K562 (cell line): ENCODE results near the gene NUCKS1. TPM values are rescaled to one million over a fixed set of nuclear protein-coding genes. Genes with fewer than 3 reads are reported as not detected.

Experiments used
- ATAC-seq: fragments of 200-7000 bp; cut with Tn5 transposase; 3 replicates; pipeline ENCODE4 v1.9.1; 2020; ENCODE audit warnings: moderate library complexity
- BruUV-seq: library from RNA; stranded (reverse); fragments of 400-500 nt; replicated peaks from 2 replicates; lab custom pipeline; 2021; lab: Mats Ljungman, UMichigan
- CTCF ChIA-PET: fragments of 300-600 bp; formaldehyde crosslinking; extraction: SDS; loops from one replicate; lab custom pipeline; 2021; ENCODE audit warnings: low intra/inter-chr PET ratio; lab: Yijun Ruan, JAX
- POLR2A ChIA-PET: fragments of 300-600, 350-650 bp; sonication (Branson Sonifier 250); formaldehyde crosslinking; extraction: SDS; loops from one replicate; lab custom pipeline; 2021; ENCODE audit warnings: antibody characterized with exemption, inconsistent platforms; lab: Yijun Ruan, JAX
- DNase-seq, 4 experiments: peaks; one replicate each; pipeline versions ENCODE4 v3.0.0 to v3.0.0-alpha.2; 2011 to 2018; ENCODE audit warnings: low spot score in 3 of 4, mixed read lengths in 3 of 4; ENCODE audit errors: extremely low read depth in 1 of 4
- FAIRE-seq: peaks from 2 replicates; lab custom pipeline; 2011; peaks lifted over from hg19 to GRCh38; lab: Jason Lieb, UNC
- H2AFZ ChIP-seq: 2 replicates; pipeline ENCODE4 v1.6.0; 2011; ENCODE audit warnings: low read depth, low read length, control low read depth, inconsistent platforms
- H3K27ac ChIP-seq: fragments of 200-600 bp; 3 replicates; pipeline ENCODE4 v1.8.0; 2011; ENCODE audit warnings: low read depth, mild to moderate bottlenecking, control low read depth, inconsistent platforms, low read length, moderate library complexity, mixed read lengths; ENCODE audit errors: extremely low read depth
- H3K27me3 ChIP-seq, 2 experiments: fragments of 300-600 bp in 1 of 2; 2 replicates in 1 of 2; 3 replicates in 1 of 2; pipeline versions ENCODE4 v1.6.0 to v1.8.0; 2011; ENCODE audit warnings: inconsistent platforms in 2 of 2, low read length in 2 of 2, mild to moderate bottlenecking in 1 of 2, mixed read lengths in 1 of 2, moderate library complexity in 1 of 2; ENCODE audit not compliant: control insufficient read depth in 2 of 2, insufficient read depth in 2 of 2
- H3K36me3 ChIP-seq: fragments of 300-600 bp; 3 replicates; pipeline ENCODE4 v1.8.0; 2011; ENCODE audit warnings: mild to moderate bottlenecking, low read length, inconsistent platforms; ENCODE audit not compliant: control insufficient read depth, insufficient read depth
- H3K4me1 ChIP-seq, 2 experiments: fragments of 200-600 bp in 1 of 2; replicated peaks in 1 of 2; 2 replicates in 1 of 2; 3 replicates in 1 of 2; pipeline versions ENCODE4 v1.5.1 to v1.8.0; 2011; ENCODE audit warnings: inconsistent platforms in 2 of 2, low read length in 2 of 2, mild to moderate bottlenecking in 1 of 2, mixed read lengths in 1 of 2, moderate library complexity in 1 of 2; ENCODE audit not compliant: control insufficient read depth in 2 of 2, insufficient read depth in 2 of 2
- H3K4me2 ChIP-seq: 2 replicates; pipeline ENCODE4 v1.6.1; 2011; ENCODE audit warnings: low read length, control low read depth, inconsistent platforms, mixed read lengths; ENCODE audit not compliant: insufficient read depth
- H3K4me3 ChIP-seq: fragments of 200-600 bp; sonication (generic), shearing (Covaris generic); 2 replicates; pipeline ENCODE4 v1.5.1; 2016; ENCODE audit warnings: control low read depth, inconsistent platforms
- H3K79me2 ChIP-seq: fragments of 200-600 bp; 3 replicates; pipeline ENCODE4 v1.8.0; 2011; ENCODE audit warnings: low read length, inconsistent platforms; ENCODE audit not compliant: control insufficient read depth, insufficient read depth
- H3K9ac ChIP-seq, 2 experiments: 2 replicates each; pipeline versions ENCODE4 v1.6.0 to v1.6.1; 2011; ENCODE audit warnings: low read depth in 2 of 2, low read length in 2 of 2, control low read depth in 1 of 2, inconsistent platforms in 1 of 2, mild to moderate bottlenecking in 1 of 2, mixed read lengths in 1 of 2; ENCODE audit not compliant: insufficient read depth in 1 of 2
- H3K9me1 ChIP-seq: one replicate; pipeline ENCODE4 v1.6.0; 2011; ENCODE audit warnings: inconsistent platforms, mild to moderate bottlenecking, low read length, moderate library complexity; ENCODE audit not compliant: control insufficient read depth, insufficient read depth
- H3K9me3 ChIP-seq: replicated peaks from 2 replicates; pipeline ENCODE4 v1.5.1; 2011; ENCODE audit warnings: low read depth, low read length, inconsistent platforms; ENCODE audit not compliant: control insufficient read depth, insufficient read depth
- H4K20me1 ChIP-seq: replicated peaks from 2 replicates; pipeline ENCODE4 v1.6.1; 2011; ENCODE audit warnings: low read length, inconsistent platforms, mixed read lengths; ENCODE audit not compliant: control insufficient read depth, insufficient read depth
- ARHGAP35 ChIP-seq: fragments of 450-650 bp; IDR thresholded peaks from 2 replicates; pipeline ENCODE4 v1.6.1; 2018; ENCODE audit not compliant: partially characterized antibody
- FOXA3 ChIP-seq, 2 experiments: fragments of 450-650 bp in 1 of 2; sonication (generic) in 1 of 2; formaldehyde crosslinking; IDR thresholded peaks in 1 of 2; conservative IDR thresholded peaks in 1 of 2; 2 replicates each; pipeline versions ENCODE4 v1.4.0 to v1.8.0; 2020 to 2022; ENCODE audit warnings: mild to moderate bottlenecking in 2 of 2, missing genetic modification reagents in 1 of 2
- HIVEP1 ChIP-seq: fragments of 250-450 bp; sonication (Bioruptor Pico); IDR thresholded peaks from 2 replicates; pipeline ENCODE4 v1.4.0; 2020; ENCODE audit warnings: mild to moderate bottlenecking
- SAFB ChIP-seq: fragments of 200-400 bp; formaldehyde crosslinking; IDR thresholded peaks from 2 replicates; pipeline ENCODE4 v1.6.1; 2017; ENCODE audit warnings: low read depth, low read length, borderline replicate concordance
- YY1 ChIP-seq, 3 experiments: IDR thresholded peaks; 2 replicates each; pipeline ENCODE4 v1.6.1; 2011; ENCODE audit warnings: low read length in 2 of 3, mild to moderate bottlenecking in 2 of 3, moderate library complexity in 2 of 3, borderline replicate concordance in 1 of 3, control low read depth in 1 of 3, low read depth in 1 of 3; ENCODE audit not compliant: insufficient read depth in 3 of 3, insufficient replicate concordance in 2 of 3, control insufficient read depth in 1 of 3, insufficient read length in 1 of 3; ENCODE audit errors: extremely low read depth in 1 of 3
- WGBS: fragments of 100-300 bp; shearing (Covaris generic); methylation state at CpG from one replicate; pipeline ENCODE4 v1.1.6; 2016; ENCODE audit warnings: low coverage, mixed read lengths; ENCODE audit not compliant: insufficient coverage; ENCODE audit errors: missing lambda C conversion rate; 5-methylcytosine and 5-hydroxymethylcytosine counted together
- in situ Hi-C: fragments of 300-500 bp; cut with MboI; formaldehyde crosslinking; loops from 4 replicates; pipeline ENCODE4 v1.15.0; 2018; ENCODE audit warnings: inconsistent platforms, mixed read lengths
- intact Hi-C: fragments of 100-400 bp; cut with micrococcal nuclease; formaldehyde crosslinking; loops from 2 replicates; pipeline ENCODE4 v1.14.2; 2022
- polyA plus RNA-seq, 8 experiments: library from polyadenylated mRNA; depleted of rRNA in 4 of 8; stranded (reverse) in 5 of 8; unstranded in 3 of 8; fragments of >200 nt; fragmentation: Nextera tagmentation in 2 of 8; fragmentation: Illumina TruSeq in 1 of 8; extraction: Ambion mirVana in 2 of 8; extraction: Trizol in 1 of 8; gene quantifications; 2 replicates each; pipeline versions ENCODE4 v1.2.1 to v1.2.3, GENCODE V29; 2011 to 2014; ENCODE audit warnings: inconsistent platforms in 1 of 8, missing spikeins in 1 of 8
- total RNA-seq, 7 experiments: library from RNA; depleted of rRNA in 6 of 7; stranded (reverse); fragments of >200 nt in 6 of 7; fragmentation: Illumina TruSeq in 2 of 7; extraction: Trizol in 2 of 7; gene quantifications; 2 replicates each; pipeline versions ENCODE4 v1.2.1 to v1.2.3, GENCODE V29; 2011 to 2021; ENCODE audit warnings: low replicate concordance in 1 of 7

The NUCKS1 gene
- total and polyA plus RNA-seq, 9 of the 15 experiments (the other 6 are each of a cell fraction or from before 2014, with no cell fraction given): 66.7 to 244 (median 149) TPM

DNA sequence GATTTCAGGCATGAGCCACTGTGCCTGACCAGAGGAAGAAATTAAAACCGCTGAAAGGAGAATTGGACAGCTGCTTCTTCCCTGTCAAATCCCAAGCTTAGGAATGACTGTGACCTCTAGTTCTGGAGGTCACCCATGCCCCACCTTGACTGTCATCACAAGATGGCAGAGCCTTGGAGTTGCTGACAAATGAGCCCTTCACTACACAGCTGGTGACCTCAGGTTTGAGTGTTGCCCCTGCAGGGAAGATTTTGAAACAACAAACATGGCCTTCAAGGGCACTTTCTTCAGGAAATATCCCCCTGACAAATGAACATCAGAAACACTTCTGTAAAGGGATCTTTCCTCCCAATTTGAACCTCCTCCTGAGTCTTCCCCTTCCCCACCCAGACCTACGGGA lies 62.7 kb downstream of the NUCKS1 start:
- H2AFZ ChIP-seq: no peak overlapping the region
- TF ChIP-seq YY1 (IDR thresholded peaks at IDR 0.05; ENCODE audit: borderline replicate concordance in 1 of 3, control insufficient read depth in 1 of 3, extremely low read depth in 1 of 3, insufficient read depth in 3 of 3, insufficient read length in 1 of 3, insufficient replicate concordance in 2 of 3, low read depth in 1 of 3, low read length in 2 of 3) (peak in 1 of 3 experiments; percentile 12), ARHGAP35 (no peak), HIVEP1 (CRISPR knock-in tag) (no peak)
- CTCF ChIA-PET: no interaction called here
- H3K9ac ChIP-seq: no peak overlapping the region
- in situ Hi-C loops: no loop called here
- BruUV-seq: no TSS peak
- WGBS: 31% methylated on average over 2 of the region's 2 CpGs
- DNase-seq: no peak
- H3K9me3 ChIP-seq: no peaks in the 10 kb centered on the region
- intact Hi-C loops: no loop called here
- no peaks in the 10 kb centered on the region for H3K9me1 ChIP-seq
- H3K27ac ChIP-seq: no peak overlapping the region
- H3K4me2 ChIP-seq: no peak overlapping the region
- ATAC-seq: 0 out of 3 replicates have a peak, but pooled peaks have one; percentile 11
- FAIRE-seq: no peak
- H3K4me1 ChIP-seq: peaks cover under 1 to 1% of the 10 kb centered on the region in 2 experiments; a peak in 3 of 5 replicates
- peaks cover 18 to 20% of the 10 kb centered on the region in 2 experiments; a peak in 4 of 5 replicates for H3K27me3 ChIP-seq
- H3K36me3 ChIP-seq: no peaks in the 10 kb centered on the region
- POLR2A ChIA-PET: interaction anchor here (0.8 to 1.7 kb wide), 3 partner anchors 9 to 27 kb away, joined by 3 to 11 read pairs (median 5); no protein-coding TSS in a partner anchor
- H3K4me3 ChIP-seq: no peak overlapping the region
- no peaks in the 10 kb centered on the region for H3K79me2 ChIP-seq
- no peaks in the 10 kb centered on the region for H4K20me1 ChIP-seq

DNA sequence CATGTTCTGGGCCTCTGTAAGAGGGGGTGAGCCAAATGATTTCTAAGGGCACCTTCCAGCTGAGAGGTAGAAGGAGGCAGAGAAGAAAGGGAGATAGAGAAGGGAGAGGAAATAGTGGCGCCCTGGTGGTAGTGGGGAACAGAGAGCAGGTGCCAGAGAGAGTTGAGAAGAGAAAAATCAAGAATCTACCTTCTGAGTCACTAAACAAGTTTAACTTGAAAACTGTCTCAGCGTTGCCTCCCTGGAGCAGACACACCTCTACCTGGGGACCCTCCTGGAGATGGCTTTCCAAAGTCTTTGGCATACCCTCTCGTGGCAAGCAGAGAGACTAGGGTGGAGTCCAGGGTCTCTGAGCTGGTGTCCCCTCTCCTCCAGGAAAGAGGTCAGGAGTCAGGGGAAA lies 68.6 kb downstream of the NUCKS1 start:
- no peak overlapping the region for H3K4me3 ChIP-seq
- CTCF ChIA-PET: interaction anchor here (0.6 to 0.7 kb wide), 2 partner anchors 107 to 384 kb away, joined by 4 to 5 read pairs; no protein-coding TSS in a partner anchor

More for the DNA sequence above, 68.6 kb downstream of the NUCKS1 start:
- H3K36me3 ChIP-seq: no peaks in the 10 kb centered on the region
- no peaks in the 10 kb centered on the region for H3K79me2 ChIP-seq
- H3K9me1 ChIP-seq: no peaks in the 10 kb centered on the region
- WGBS: 33% methylated on average over 3 of the region's 3 CpGs
- no peak overlapping the region for H2AFZ ChIP-seq
- no peak for TF ChIP-seq SAFB
- TF ChIP-seq FOXA3 (CRISPR knock-in tag; conservative IDR thresholded peaks at IDR 0.05 in 1 of 2, IDR thresholded peaks at IDR 0.05 in 1 of 2): no peak
- no peak overlapping the region for H3K4me2 ChIP-seq
- ATAC-seq (no peak), DNase-seq (no peak), FAIRE-seq (no peak)
- intact Hi-C loops: no loop called here
- in situ Hi-C loops: no loop called here
- H3K27me3 ChIP-seq: no peaks in the 10 kb centered on the region
- H3K9ac ChIP-seq: no peak overlapping the region
- no TSS peak for BruUV-seq
- no peak overlapping the region for H3K27ac ChIP-seq
- POLR2A ChIA-PET: interaction anchor here (0.7 to 1.6 kb wide), 6 partner anchors 11 to 57 kb away, joined by 3 to 7 read pairs (median 4); no protein-coding TSS in a partner anchor
- H3K4me1 ChIP-seq: peaks cover 32 to 37% of the 10 kb centered on the region in 2 experiments
- no peaks in the 10 kb centered on the region; the same call in 1 of the 2 replicates for H4K20me1 ChIP-seq
- H3K9me3 ChIP-seq: no peaks in the 10 kb centered on the region
